OCI-M2 (cell line): ENCODE results near the gene CREB5.
"Not testable (repeated sequence)": the region's sequence is repeated elsewhere in the genome, so short reads cannot be mapped to it uniquely, and the experiment has no call there.

Source experiments
- DNase-seq: peaks from one replicate; lab custom pipeline; 2025; ENCODE audit not compliant: unreplicated experiment; lab: John Stamatoyannopoulos, UW

The CREB5 gene

DNA sequence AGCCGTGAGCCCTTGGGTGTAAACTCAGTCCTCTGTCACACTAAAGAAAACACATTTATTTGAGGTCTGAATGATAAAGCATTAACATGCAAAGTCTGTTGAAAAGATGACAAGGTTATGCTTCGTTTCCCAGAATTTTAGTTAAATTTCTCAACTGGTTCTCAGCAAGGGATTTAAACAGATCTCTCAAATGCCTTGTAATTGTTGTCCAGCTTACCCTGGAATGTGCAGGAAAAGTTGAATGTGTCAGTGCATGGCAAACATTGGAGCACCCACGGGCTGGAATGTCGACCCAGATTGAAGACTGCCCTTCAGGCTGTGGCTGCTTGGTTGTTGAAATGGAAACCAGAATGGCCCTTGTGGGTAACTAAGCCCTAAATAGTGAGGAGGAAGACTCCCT lies 354.0 kb downstream of the CREB5 start:
- DNase-seq, result no peak

- no peak for DNase-seq
Measured at GRCh38 chr7:28767356-28767755, 355.0 kb downstream of the CREB5 start.

- no peak for DNase-seq
Measured at GRCh38 chr7:28768577-28769147, 356.3 kb downstream of the CREB5 start.

- no peak for DNase-seq
Measured at GRCh38 chr7:28771906-28772622, 359.7 kb downstream of the CREB5 start.

- DNase-seq, result no peak
Measured at GRCh38 chr7:28773423-28774145, 361.3 kb downstream of the CREB5 start.

DNA sequence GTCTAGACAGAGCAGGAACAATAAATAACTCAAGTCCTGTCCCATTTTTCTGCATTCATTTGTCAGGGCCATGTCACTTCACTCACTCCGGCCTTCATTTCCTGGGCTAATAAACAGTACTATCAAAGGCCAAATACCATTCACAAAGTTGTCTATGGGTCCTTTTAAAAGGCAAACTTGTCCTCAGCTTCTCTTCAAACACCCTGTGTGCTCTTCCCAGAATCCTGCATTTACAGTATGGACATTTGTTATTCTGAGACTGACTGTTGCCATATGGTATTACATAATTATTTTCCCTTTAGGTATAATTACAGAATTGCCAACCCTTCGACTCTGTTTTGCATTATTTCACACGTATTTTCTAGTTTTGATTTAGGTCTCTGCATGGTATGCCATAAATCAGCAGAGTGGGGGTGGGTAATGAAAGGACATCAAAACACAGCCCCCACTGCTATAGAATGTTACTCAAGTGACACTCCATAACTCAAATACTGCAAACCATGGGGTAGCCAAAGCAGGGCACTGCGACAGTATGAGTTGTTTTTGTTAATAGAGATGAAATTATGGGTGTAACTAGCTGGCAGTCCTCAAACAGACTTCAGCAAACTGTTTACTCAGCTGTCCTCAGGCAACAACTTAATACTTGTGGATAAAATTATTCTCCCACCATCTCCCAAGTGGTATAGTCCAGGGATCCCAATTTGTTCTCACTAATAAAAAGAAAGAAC lies 362.1 kb downstream of the CREB5 start:
- DNase-seq, result no peak

DNA sequence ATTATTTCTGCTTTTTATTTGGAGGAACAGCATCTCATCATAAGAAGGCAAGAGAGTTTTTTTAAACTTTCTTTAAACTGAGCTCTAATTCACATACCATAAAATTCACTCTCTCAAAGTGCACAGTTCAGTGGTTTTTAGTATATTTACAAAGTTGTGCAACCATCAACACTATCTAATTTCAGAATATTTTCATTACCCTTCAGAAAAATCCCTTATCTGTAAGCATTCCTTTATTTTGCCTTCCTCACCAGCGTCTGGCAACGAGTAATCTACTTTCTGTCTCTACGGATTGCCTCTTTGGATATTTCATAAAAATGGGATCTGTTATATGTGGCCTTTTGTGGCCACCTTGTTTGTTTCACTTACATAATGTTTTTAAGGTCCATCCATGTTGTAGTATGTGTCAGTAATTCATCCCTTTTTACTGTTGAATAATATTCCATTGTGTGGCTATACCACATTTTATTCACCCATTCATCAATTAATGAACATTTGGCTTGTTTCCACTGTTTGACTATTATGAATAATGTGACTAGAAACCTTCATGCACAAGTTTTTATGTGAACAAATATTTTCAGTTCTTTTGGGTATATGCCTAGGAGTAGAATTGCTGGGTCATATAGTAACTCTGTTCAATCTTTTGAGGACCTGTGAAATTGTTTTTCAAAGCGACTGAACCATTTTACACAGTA lies 364.3 kb downstream of the CREB5 start:
- no peak for DNase-seq

GRCh38 chr7:28778786-28779185 lies 366.5 kb downstream of the CREB5 start:
- no peak for DNase-seq

- no peak for DNase-seq
Measured at GRCh38 chr7:28779954-28780353, 367.6 kb downstream of the CREB5 start.

GRCh38 chr7:28782362-28782761 lies 370.0 kb downstream of the CREB5 start:
- no peak for DNase-seq

DNA sequence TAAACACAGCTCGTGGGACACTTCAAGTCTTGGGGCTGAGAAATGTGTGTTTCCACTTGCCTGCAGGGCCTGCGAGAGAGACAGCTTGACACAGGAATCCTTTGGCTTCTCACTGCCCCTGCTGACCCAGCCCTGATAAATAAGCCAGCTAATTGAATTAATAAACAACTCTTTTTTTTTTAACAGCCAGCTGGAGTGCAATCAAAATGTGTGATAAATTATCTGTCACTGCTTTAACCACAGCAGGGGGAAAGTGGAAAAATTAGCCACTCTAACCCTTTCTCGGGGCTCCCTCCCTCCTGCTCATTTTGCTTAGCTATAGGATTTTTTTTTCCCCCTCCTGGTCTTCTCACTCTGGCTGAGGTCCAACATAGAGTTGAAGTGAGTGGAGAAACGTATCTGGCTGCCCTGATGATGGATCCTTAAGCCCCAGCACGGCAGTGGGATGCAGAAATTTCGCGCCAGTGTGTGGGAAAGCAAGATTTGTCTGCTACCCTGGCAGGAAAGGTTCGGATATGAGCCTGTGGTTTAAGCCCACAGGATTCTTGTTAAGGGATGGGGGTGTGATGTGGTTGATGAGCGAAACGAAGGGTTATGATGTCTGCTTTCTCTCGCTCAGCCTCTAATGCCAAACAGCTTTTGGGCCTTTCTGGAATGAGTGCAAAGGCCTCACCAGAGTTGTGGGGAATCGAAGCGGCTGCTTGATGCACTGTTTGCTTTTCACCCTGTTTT lies 372.0 kb downstream of the CREB5 start:
- DNase-seq, result no peak

DNA sequence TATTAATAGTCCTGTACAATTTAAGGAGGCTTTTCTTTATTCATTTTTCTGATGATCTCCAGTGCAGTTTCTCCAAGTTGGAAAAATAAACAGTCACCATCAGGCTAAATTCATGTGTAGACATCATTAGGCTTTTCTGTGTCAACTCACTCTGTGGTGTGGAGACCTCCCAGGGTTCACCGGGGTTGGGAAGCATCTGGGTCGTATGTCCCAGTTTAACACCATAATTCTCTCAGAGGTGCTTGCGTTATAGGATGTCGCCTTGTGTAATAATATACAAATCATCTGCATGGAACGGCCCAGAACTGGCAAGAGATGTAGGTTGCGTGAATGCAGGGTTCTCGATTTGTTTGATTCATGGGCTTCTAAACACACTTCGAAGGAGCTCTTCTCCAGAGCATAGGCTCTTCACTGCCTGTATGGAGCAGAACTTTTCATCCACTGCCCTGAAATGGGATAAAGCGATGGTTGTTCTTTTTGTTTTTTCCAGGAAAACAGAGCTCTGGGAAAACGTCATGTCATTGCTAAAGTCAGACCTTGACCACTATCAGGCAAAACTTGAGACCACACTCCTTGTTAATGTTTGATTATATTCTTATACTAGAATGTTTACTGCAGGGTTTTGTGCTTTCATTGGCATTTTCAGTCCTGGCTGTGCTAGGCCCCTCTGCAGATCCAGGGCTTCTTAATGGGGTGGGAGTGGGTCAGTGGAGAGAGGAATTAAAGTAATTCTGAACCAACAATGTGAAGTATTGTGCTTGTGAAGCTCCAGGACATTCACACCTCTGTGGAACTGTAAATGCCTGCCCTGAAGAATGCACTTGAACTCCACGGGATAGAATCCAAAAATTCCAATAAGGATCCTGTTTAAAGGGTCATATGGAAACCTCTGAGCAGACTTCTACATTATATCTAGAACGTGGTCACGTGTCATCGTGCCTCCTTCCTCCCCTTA lies 373.0 kb downstream of the CREB5 start:
- DNase-seq, result no peak

- not testable (repeated sequence) for DNase-seq
Measured at GRCh38 chr7:28786156-28786555, 373.8 kb downstream of the CREB5 start.

DNA sequence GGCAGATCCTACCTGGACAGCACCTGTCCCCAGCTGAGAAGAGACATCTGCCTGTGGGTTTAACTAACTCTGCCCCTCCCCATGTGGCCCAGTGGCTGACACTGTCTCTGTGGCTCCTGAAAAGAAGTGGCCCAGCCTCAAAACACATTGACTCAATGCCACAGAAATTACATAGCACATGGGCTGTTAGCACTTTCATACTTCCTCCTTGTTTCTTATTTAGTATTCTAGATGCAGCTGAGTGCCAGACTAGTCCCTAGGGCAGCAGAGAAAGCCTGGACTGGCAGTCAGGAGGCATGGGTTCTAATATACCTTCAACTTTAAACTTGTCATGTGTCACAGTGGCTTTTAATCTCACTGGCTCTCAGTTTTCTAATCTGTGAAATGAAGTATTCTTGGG lies 374.8 kb downstream of the CREB5 start:
- no peak for DNase-seq

GRCh38 chr7:28790467-28790866 lies 378.1 kb downstream of the CREB5 start:
- DNase-seq, result no peak

DNA sequence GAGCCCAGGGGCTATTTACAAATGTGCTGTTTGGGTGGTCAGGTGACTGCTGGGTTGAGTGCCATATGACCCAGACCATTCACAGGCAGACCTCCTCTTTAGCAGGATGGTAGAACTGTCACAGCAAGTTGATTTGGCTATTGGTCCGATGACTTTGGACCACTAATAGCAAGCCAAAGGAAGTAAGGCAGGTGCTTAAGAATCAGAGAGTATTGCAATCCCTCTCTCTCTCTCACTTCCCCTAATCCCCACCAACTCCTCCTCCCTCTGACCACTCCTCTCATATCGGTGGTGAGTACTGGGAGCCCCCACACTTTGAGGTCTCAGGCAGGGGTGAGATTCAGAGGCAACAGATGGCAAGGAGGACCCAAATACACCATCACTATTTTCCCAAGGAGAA lies 380.5 kb downstream of the CREB5 start:
- DNase-seq, result no peak

GRCh38 chr7:28793381-28794085 lies 381.2 kb downstream of the CREB5 start:
- DNase-seq, result no peak

- DNase-seq, result no peak
Measured at GRCh38 chr7:28798274-28798673, 386.0 kb downstream of the CREB5 start.

- DNase-seq, result no peak
Measured at GRCh38 chr7:28799619-28800018, 387.3 kb downstream of the CREB5 start.
